ENCODE measurements around the gene MYO5C.

MYO5C gene

DNA sequence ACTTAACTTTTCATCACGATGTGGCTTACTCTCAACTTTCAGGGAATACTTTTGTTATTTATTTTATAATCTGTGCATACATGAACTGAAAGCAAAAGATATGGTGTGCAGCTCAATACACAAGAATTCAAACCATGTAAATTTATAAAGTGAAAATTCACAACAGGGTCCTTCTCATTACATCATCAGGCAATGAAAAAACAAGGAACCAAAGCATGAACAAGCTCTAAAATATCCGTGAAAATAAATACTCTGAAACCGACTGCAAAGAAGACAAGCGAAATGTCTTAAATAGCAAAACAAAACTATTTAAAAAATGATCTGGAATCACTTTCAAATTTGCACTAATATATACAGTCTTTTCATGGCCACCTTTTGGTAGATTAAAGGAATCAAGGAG lies 133.3 kb downstream of the MYO5C start:
- TF ChIP-seq, protein P1, sequence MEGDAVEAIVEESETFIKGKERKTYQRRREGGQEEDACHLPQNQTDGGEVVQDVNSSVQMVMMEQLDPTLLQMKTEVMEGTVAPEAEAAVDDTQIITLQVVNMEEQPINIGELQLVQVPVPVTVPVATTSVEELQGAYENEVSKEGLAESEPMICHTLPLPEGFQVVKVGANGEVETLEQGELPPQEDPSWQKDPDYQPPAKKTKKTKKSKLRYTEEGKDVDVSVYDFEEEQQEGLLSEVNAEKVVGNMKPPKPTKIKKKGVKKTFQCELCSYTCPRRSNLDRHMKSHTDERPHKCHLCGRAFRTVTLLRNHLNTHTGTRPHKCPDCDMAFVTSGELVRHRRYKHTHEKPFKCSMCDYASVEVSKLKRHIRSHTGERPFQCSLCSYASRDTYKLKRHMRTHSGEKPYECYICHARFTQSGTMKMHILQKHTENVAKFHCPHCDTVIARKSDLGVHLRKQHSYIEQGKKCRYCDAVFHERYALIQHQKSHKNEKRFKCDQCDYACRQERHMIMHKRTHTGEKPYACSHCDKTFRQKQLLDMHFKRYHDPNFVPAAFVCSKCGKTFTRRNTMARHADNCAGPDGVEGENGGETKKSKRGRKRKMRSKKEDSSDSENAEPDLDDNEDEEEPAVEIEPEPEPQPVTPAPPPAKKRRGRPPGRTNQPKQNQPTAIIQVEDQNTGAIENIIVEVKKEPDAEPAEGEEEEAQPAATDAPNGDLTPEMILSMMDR (IDR thresholded peaks at IDR 0.05; ENCODE audit: low read depth, low read length, missing control alignments) = no peak
- H3K4me3 ChIP-seq (ENCODE audit: low read depth, low read length) = no peak overlapping the region

DNA sequence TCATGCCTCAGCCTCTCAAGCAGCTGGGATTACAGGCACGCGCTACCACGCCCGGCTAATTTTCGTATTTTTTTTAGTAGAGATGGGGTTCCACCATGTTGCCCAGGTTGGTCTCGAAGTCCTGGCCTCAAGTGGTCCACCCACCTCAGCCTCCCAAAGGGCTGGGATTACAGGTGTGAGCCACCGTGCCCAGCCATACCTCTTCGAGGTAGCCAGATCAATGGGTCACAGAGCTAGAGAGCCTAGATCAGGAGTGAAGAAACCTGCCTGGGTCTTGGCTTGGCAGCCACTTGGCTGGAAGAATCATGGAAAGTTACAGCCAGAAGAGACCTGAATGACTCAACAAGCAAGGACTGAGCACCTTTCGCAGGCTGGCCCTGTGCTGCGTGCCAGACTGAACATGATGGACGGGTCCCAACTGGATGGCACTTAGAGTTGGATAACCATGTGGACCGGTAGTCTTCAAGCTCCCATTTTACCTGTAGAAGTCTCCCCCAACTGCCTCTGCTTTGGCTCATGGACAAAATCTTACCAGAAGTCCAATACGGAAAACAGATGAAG lies 134.1 kb downstream of the MYO5C start:
- H3K4me3 ChIP-seq (ENCODE audit: low read depth, low read length) = no peak overlapping the region
- DNase-seq (ENCODE audit: low read depth) = no peak
- TF ChIP-seq, protein P1 (IDR thresholded peaks at IDR 0.05; ENCODE audit: low read depth, low read length, missing control alignments) = no peak

More for the DNA sequence above, 133.3 kb downstream of the MYO5C start:
- no peak for DNase-seq (ENCODE audit: low read depth)

DNA sequence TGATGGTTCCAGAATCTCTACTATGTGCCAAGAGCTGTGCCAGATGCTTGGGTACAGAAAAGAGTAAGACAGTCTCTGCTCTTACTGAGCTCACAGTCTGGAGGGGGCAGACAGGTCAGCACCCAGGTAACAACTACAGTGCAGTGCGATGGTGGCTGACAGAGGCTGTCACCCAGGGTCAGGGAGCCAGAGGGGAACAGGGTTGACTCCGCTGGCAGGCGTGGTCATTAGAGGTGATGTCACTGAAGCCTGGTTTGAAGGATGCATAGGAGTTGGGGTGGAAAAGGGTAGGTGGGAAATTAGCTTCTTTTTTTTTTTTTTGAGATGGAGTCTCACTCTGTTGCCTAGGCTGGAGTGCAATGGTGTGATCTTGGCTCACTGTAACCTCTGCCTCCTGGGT lies 136.0 kb downstream of the MYO5C start:
- no peak for DNase-seq (ENCODE audit: low read depth)
- TF ChIP-seq, protein P1 (IDR thresholded peaks at IDR 0.05; ENCODE audit: low read depth, low read length, missing control alignments) = no peak
- H3K4me3 ChIP-seq (ENCODE audit: low read depth, low read length) = no peak overlapping the region

DNA sequence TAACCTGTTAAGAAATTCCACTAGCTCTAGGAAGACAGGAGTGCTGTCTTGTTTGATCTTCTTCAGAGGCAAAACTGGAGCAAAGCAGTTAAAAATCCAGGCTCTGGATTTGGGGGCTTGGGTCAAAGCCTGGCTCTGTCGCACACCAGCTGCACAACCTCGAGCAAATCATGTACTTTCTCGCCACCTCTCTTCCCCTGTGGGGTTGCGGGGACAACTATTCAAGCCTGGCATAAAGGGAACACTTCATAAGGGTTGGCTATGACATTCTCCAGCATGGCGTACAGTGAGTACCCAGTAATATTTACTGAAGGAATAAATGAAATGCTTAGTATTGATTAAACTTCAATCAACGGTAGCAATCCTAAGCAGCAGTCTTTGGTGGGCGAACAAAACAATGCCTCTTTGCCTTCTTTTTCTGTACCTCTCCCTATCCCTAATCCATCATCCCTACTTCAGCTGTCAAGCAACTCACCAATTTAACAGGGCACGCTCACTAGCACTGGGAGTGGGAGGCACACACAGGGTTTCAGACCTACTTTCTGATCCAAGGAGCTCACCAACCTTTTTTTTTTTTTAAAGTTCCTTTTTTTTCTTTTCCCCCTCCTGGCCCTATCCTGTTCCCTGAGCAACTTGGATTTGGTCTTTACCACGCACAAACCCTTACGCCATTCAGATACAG lies 137.4 kb downstream of the MYO5C start:
- TF ChIP-seq, protein P1 (IDR thresholded peaks at IDR 0.05; ENCODE audit: low read depth, low read length, missing control alignments) = no peak

DNA sequence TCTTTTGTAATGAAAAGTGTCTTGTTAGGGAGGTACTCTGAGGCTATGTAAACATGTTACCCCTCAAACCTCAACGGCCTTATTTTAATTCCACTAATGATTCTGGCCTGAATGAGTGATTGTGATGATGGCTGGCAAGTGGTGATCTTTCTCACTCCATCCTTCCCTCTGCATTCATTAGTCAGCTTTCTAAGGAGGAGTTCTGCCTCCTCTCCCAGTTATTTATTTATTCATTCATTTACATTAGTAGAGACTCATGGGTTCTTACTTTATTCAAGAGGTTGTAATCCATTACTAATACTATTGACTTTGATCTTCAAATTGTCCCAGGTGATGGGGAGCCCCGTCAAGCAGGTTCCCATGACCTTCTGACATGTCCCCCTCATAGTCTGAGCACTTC lies 139.7 kb downstream of the MYO5C start:
- TF ChIP-seq, protein P1 (IDR thresholded peaks at IDR 0.05; ENCODE audit: low read depth, low read length, missing control alignments) = no peak
- no peak for DNase-seq (ENCODE audit: low read depth)
- H3K4me3 ChIP-seq (ENCODE audit: low read depth, low read length) = no peak overlapping the region

More for the DNA sequence above, 137.4 kb downstream of the MYO5C start:
- H3K4me3 ChIP-seq (ENCODE audit: low read depth, low read length) = no peak overlapping the region
- no peak for DNase-seq (ENCODE audit: low read depth)

DNA sequence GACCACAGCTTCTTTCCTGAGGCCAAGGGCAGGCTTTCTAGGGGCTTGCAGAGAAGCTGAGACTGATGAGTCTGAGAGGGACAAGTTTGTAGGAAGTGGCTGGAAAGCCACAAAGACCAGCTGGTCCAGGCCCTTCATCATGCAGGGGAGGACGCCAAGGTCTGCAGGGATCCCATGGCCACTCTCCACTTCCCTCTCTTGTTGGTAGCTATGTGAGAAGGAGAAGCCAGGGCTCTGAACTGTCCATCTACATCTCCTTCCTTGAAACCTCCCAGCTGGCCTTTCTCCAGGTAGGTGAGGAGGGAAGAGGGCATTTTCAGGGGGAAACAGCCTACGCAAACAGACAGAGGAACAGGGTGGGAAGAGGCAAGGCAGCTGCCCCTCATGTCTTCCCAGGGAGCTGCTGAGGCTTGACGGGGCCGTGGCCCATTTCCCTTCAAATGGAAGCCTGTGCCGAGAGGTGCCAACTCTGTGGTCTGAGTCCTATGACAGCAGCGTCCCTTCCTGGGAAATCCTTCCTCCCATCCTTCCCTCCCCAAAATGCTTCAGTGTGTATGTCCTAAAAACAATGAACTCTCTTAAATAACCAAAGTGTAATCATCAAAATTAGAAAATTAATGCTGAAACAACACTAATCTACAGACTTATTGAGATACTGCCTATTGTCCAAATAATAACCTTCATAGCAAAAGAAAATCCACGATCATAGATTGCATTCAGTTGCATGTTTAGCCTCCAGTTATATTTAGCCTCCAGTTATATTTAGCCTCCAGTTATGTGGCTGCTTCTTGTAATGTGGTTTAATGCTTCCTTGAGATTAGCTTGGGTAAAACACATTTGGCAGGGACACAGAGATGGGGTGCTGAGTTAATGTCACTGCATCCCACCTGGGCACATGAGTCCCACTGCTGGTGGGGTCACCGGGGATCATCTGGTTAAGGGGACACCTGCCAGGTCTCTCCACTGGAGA lies 140.4 kb downstream of the MYO5C start:
- no peak for DNase-seq (ENCODE audit: low read depth)
- H3K4me3 ChIP-seq (ENCODE audit: low read depth, low read length) = no peak overlapping the region
- TF ChIP-seq, protein P1 (IDR thresholded peaks at IDR 0.05; ENCODE audit: low read depth, low read length, missing control alignments) = no peak
